Stomach smooth muscle (tissue), 2 donors: ENCODE results near the gene CRTAC1.

Experiments used
- H3K27ac ChIP-seq: one replicate; pipeline ENCODE4 v1.7.0; 2013; ENCODE audit warnings: mild to moderate bottlenecking, low read length, inconsistent platforms
- H3K27me3 ChIP-seq, 2 donors: one replicate each; pipeline ENCODE4 v1.7.0; 2013; ENCODE audit warnings: low read length in 2 of 2; ENCODE audit not compliant: insufficient read depth in 2 of 2, control insufficient read depth in 1 of 2
- H3K36me3 ChIP-seq, 2 donors: one replicate each; pipeline ENCODE4 v1.7.0; 2013; ENCODE audit warnings: low read length in 2 of 2; ENCODE audit not compliant: control insufficient read depth in 2 of 2, insufficient read depth in 2 of 2
- H3K4me1 ChIP-seq: one replicate; pipeline ENCODE4 v1.7.0; 2013; ENCODE audit warnings: low read length; ENCODE audit not compliant: control insufficient read depth, insufficient read depth
- H3K4me3 ChIP-seq, 2 donors: one replicate each; pipeline ENCODE4 v1.7.0; 2013; ENCODE audit warnings: low read length in 2 of 2
- H3K9ac ChIP-seq, 2 donors: one replicate each; pipeline ENCODE4 v1.7.0; 2013; ENCODE audit warnings: low read length in 2 of 2, mild to moderate bottlenecking in 1 of 2
- H3K9me3 ChIP-seq, 2 donors: one replicate each; pipeline ENCODE4 v1.7.0; 2013; ENCODE audit warnings: low read length in 2 of 2; ENCODE audit not compliant: control insufficient read depth in 2 of 2
- donor health status: healthy.
- donor health status: Pancreatic carcinoma.

The CRTAC1 gene, protein sequence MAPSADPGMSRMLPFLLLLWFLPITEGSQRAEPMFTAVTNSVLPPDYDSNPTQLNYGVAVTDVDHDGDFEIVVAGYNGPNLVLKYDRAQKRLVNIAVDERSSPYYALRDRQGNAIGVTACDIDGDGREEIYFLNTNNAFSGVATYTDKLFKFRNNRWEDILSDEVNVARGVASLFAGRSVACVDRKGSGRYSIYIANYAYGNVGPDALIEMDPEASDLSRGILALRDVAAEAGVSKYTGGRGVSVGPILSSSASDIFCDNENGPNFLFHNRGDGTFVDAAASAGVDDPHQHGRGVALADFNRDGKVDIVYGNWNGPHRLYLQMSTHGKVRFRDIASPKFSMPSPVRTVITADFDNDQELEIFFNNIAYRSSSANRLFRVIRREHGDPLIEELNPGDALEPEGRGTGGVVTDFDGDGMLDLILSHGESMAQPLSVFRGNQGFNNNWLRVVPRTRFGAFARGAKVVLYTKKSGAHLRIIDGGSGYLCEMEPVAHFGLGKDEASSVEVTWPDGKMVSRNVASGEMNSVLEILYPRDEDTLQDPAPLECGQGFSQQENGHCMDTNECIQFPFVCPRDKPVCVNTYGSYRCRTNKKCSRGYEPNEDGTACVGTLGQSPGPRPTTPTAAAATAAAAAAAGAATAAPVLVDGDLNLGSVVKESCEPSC

DNA sequence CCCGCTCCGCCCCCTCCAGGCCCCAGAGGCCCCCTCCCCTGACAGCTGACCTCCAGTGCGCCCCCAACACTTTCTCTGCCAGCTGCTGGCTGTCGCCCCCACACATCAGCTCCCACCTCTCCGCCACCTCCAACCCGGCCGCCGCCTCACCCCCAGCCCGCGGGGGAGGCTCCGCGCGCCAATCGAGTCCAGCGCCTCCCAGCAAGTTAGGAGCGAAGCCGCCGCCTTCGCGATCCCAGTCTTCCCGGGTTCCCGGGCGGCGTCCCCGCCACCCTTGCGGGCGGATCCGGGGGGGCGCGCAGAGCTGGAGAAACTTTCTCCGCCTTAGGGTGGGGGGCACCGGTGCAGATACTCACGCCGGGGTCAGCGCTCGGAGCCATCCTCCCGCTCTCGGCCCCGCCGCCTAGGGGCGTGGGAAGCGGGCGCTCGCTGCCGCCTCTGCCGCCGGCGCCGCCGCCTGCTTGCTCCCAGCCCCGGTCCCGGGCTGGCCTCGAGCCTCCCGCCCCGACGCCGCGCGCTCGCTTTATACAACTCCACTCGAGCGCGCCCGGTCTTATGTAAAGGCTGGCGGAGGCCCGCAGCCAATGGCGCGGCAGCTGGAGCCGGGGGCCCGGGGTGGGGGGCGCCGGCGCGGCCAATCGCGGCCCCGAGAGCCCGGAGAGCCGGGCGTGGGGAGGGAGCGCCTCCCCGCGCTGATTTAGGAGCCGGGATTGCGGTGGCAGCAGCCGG lies at the start of gene CRTAC1:
CRTAC1 (minus strand) TSS at position 529 of the 729 bp plus-strand sequence; CDS start at position 380, 149 bp downstream.
- Histone ChIP-seq H3K9me3 (no peaks in the 10 kb centered on the region), H3K9ac (no peak within 1 kb of the TSS), H3K36me3 (no peaks in the 10 kb centered on the region), H3K4me3 (peak within 1 kb of the TSS; percentile 16 to 67), H3K27ac (no peak within 1 kb of the TSS), H3K27me3 (peaks cover 39 to 42% of the 10 kb centered on the region in 2 donors), H3K4me1 (peaks cover 14% of the 10 kb centered on the region)

DNA sequence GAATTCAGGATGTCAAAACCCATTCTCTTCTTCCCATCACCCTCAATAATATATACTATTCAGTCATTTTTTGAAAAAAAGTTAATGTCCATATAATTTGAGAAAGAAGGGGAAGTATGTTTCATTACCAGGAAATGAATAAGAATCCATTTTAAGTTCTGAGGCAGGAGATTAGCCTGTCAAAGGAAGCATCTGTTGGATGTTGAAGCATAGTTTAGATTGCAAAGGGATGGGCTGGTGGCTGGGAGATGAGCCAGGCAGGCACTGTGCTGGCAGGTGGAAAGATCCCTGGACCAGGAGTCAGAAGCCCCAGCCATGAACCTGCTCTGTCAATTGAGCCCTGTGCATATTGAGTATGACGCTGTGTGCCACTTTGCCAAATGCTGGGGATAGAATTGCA lies 48.4 kb upstream of the CRTAC1 start:
- Histone ChIP-seq H3K27ac (no peak overlapping the region), H3K9me3 (no peaks in the 10 kb centered on the region), H3K36me3 (no peaks in the 10 kb centered on the region), H3K4me3 (no peak overlapping the region), H3K27me3 (no peaks in the 10 kb centered on the region), H3K4me1 (no peaks in the 10 kb centered on the region), H3K9ac (no peak overlapping the region)

DNA sequence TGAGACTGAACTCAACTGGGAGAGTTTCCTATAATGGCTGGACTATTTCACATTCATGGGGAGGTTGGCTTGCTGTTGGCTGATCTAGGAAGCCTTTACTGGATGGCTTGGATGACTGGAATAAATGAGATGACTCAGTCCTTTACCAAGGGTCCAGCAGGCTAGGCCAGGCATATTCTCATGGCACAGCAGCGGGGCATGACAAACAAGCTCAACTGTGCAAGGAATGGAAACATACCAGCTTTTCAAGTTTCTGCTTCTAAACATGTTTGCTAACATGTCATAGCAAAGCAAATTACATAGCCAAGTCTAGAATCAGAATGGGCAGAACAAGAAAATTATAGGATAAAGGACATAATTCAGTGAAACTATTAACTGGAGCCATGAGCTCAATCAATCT lies 46.8 kb upstream of the CRTAC1 start:
- H3K9ac ChIP-seq, result no peak overlapping the region
- no peaks in the 10 kb centered on the region for H3K36me3 ChIP-seq
- H3K27me3 ChIP-seq, result peaks cover 0 to 7% of the 10 kb centered on the region in 2 donors
- H3K27ac ChIP-seq, result no peak overlapping the region
- H3K4me3 ChIP-seq, result no peak overlapping the region
- no peaks in the 10 kb centered on the region for H3K4me1 ChIP-seq
- H3K9me3 ChIP-seq, result no peaks in the 10 kb centered on the region

DNA sequence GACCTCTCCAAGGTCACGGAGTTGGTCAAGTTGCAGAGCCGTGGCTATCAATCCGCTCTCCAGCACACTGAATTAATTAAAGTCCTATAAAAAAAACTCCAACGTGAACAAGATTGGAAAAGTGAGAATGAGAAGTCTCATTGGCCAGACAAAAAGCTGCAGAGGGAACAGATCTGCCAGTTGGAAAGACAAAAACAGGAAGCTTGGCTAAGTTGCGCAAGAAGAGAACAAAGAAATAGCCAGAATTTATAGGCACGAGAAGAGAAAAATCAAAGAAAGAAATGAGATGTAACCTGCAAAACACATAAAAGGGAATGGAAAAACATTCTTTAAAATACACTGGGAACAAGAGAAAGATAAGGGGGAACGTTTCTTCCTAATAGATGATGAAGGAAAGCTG lies 45.7 kb upstream of the CRTAC1 start:
- H3K27me3 ChIP-seq, result peaks cover 0 to 10% of the 10 kb centered on the region in 2 donors

DNA sequence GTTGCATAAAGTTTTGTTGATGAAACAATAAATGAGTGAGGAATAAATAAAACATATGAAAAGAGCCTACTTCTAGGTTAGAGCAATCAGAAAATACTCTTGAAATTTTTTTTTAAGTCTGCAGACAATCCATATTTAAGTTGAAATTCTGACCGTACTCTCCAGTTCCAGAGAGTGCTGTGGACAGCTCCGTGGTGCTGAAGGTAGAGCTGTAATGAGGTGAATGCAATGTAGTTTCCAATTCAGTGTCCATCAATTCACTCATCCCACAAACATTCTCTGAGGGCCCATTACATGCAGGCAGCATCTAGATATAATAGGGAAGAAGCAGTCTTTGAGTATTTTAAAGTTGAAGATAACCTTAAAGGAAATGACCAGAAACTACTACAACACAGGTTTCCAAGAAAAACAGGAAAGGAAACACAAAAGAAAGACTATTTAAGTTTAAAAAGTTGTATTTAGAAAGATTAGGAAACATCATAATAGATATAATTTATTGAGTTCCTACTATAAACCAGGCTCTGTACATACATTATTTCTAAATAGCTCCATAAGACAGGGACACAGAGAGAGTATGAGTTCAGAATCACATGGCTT lies 44.0 kb upstream of the CRTAC1 start:
- no peak overlapping the region for H3K27ac ChIP-seq
- peaks cover 0 to 12% of the 10 kb centered on the region in 2 donors for H3K27me3 ChIP-seq
- H3K9ac ChIP-seq, result no peak overlapping the region
- H3K36me3 ChIP-seq, result no peaks in the 10 kb centered on the region
- no peaks in the 10 kb centered on the region for H3K4me1 ChIP-seq
- no peaks in the 10 kb centered on the region for H3K9me3 ChIP-seq
- no peak overlapping the region for H3K4me3 ChIP-seq

More for the DNA sequence above, 45.7 kb upstream of the CRTAC1 start:
- Histone ChIP-seq H3K4me3 (no peak overlapping the region), H3K9me3 (no peaks in the 10 kb centered on the region), H3K4me1 (no peaks in the 10 kb centered on the region), H3K36me3 (no peaks in the 10 kb centered on the region), H3K9ac (no peak overlapping the region), H3K27ac (no peak overlapping the region)

DNA sequence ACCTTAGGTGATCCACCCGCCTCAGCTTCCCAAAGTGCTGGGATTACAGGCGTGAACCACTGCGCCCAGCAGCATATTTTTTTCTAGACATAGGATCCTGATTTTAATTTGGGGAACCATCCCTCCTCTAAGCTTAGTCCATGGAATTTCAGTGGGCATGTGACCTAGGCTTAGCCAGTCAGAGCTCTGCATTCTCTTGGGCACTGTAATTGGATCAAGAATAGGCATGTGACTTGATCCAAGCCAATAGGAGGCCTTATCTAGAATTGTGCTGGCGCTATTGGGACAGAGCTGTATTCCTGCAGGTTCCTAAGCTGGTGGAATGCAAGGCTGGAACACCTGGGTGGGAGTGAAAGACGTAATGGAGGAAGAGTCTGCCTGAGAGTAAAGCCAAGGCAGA lies 36.7 kb upstream of the CRTAC1 start:
- Histone ChIP-seq H3K27ac (no peak overlapping the region), H3K4me3 (no peak overlapping the region), H3K9ac (no peak overlapping the region), H3K4me1 (no peaks in the 10 kb centered on the region), H3K36me3 (no peaks in the 10 kb centered on the region), H3K27me3 (peaks cover 10 to 21% of the 10 kb centered on the region in 2 donors), H3K9me3 (no peaks in the 10 kb centered on the region)

DNA sequence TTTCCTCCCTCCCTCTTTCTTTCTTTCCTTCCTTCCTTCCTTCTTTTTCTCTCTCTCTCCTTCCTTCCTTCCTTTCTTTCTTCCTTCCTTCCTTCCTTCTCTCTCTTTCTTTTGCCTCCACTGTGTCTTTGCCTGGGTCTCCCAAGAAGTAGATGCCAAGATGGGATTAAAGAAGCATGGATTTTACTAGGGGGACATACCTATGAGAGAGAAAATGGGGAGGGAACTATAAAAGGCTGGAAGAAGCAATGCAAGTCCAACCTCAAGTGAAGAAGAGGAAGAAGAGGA lies 33.3 kb upstream of the CRTAC1 start:
- Histone ChIP-seq H3K9me3 (no peaks in the 10 kb centered on the region), H3K27ac (no peak overlapping the region), H3K4me3 (no peak overlapping the region), H3K27me3 (peaks cover 22 to 28% of the 10 kb centered on the region in 2 donors), H3K36me3 (no peaks in the 10 kb centered on the region), H3K9ac (no peak overlapping the region), H3K4me1 (no peaks in the 10 kb centered on the region)

DNA sequence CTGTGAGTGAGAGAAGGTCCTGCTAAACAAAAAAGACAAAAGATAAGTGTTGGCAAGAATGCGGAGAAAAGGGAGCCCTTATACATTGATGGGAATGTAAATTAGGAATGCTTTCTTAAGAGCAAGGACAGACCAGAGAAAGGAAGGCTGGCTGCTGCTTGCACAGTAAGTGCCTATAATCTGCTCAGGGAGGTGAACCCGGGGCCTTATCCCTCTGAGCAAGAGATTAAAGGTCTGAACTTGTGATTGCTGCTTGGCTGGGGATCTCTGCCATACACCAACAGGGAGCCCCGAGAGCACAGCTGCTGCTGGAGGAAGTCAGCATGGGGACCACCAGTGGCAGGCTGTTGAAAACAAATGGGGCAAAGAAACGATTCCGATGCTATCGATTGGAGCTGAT lies 32.0 kb upstream of the CRTAC1 start:
- Histone ChIP-seq H3K36me3 (no peaks in the 10 kb centered on the region), H3K9me3 (no peaks in the 10 kb centered on the region), H3K9ac (no peak overlapping the region), H3K27ac (no peak overlapping the region), H3K4me3 (no peak overlapping the region), H3K4me1 (no peaks in the 10 kb centered on the region), H3K27me3 (peaks cover 23 to 27% of the 10 kb centered on the region in 2 donors)

DNA sequence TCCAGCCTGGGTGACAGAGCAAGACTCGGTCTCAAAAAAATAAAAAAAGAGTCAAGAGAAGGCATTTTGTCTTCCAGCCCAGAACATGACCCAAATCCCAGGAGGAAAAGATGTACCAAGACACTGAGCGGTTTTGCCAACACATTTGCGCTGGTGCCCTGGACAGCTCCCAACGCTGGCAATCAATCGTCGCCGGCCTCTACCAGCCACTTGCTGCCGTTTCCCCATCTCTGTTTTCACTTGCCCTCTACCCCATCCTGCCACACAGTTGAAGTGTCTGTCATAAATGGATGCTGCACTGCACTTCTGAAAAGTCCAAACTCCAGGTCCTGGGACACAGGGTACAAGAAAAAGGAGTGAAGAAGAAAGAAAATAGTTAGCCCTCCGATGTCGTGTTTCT lies 29.7 kb upstream of the CRTAC1 start:
- H3K9me3 ChIP-seq, result no peaks in the 10 kb centered on the region
- no peak overlapping the region for H3K9ac ChIP-seq
- H3K4me1 ChIP-seq, result no peaks in the 10 kb centered on the region
- no peak overlapping the region for H3K4me3 ChIP-seq
- H3K36me3 ChIP-seq, result no peaks in the 10 kb centered on the region
- H3K27me3 ChIP-seq, result peaks cover 24 to 30% of the 10 kb centered on the region in 2 donors
- no peak overlapping the region for H3K27ac ChIP-seq

DNA sequence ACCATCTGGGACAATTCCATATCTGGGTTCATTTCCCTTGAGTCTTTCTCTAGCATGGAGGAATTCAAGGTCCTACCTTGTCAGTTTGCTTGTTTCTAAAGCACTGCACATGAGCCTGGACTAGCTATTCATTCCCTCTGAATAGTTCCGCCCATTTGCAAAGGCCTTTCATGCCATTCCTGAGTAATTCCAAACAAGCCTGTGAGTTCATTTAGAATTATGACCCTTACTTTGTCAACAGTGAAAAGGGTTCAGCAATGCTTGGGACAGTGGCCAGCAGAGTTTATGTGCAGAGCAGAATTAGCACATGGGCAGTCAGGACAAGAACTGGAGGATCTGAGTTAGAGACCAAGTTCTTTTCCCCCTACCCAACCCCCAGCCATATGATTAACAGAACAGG lies 27.9 kb upstream of the CRTAC1 start:
- Histone ChIP-seq H3K27ac (no peak overlapping the region), H3K4me1 (no peaks in the 10 kb centered on the region), H3K36me3 (no peaks in the 10 kb centered on the region), H3K9me3 (no peaks in the 10 kb centered on the region), H3K4me3 (no peak overlapping the region), H3K9ac (no peak overlapping the region), H3K27me3 (peaks cover 25 to 31% of the 10 kb centered on the region in 2 donors)
